ENCODE measurements around the gene PPM1F. TPM values are rescaled to one million over a fixed set of nuclear protein-coding genes. Genes with fewer than 3 reads are reported as not detected.

Gene PPM1F
- total RNA-seq, 1 experiment from 2014 or later, result 28.6 TPM

DNA sequence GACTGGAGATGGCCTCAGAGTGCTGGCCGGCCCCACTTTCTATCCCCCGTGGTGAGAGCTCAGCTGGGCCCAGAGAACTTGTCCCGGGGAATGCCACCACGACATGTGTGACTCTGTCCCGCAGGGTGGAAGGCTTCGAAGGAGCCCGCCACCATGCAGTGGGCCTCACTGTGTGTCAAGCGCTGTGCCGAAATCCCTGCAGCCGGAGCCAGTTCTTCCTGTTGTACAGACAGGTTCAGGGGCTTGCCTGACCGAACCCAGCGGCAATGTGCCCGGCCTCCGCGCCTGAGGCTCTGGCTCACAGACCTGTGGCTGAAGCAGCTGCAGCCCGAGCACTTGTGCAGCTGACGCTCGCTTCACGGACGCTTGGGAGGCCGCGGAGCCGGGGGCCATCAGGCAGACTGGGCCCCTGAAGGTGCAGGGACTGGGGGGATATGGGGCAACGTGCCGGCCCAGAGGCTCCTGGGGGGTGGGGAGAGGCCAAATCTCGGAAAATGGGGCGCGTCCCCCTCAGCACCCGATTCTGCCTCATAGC, 650 bp downstream of the PPM1F start:
- peak; percentile 62 for DNase-seq (ENCODE audit: low spot score)
- CTCF ChIA-PET, result interaction anchor here (0.6 to 9.1 kb wide), 30 partner anchors 9 to 310 kb away, joined by 3 to 121 read pairs (median 4); partner anchors contain the start of genes SDF2L1, TOP3B and YPEL1
- Mint-ChIP-seq H3K27me3 (ENCODE audit: low read depth) (peaks cover 26% of the 10 kb centered on the region), H3K9me3 (no peaks in the 10 kb centered on the region), H3K4me3 (peak overlapping the region; percentile 76), H3K27ac (no peak overlapping the region), H3K36me3 (no peaks in the 10 kb centered on the region), H3K4me1 (peaks cover 17% of the 10 kb centered on the region)
- ATAC-seq, result peak; percentile 54
- no peak for TF ChIP-seq ESRRA (CRISPR knock-in tag; IDR thresholded peaks at IDR 0.05; ENCODE audit: borderline replicate concordance)
- TF ChIP-seq, protein P1, sequence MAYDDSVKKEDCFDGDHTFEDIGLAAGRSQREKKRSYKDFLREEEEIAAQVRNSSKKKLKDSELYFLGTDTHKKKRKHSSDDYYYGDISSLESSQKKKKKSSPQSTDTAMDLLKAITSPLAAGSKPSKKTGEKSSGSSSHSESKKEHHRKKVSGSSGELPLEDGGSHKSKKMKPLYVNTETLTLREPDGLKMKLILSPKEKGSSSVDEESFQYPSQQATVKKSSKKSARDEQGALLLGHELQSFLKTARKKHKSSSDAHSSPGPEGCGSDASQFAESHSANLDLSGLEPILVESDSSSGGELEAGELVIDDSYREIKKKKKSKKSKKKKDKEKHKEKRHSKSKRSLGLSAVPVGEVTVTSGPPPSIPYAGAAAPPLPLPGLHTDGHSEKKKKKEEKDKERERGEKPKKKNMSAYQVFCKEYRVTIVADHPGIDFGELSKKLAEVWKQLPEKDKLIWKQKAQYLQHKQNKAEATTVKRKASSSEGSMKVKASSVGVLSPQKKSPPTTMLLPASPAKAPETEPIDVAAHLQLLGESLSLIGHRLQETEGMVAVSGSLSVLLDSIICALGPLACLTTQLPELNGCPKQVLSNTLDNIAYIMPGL (CRISPR knock-in tag; IDR thresholded peaks at IDR 0.05), result 0 out of 2 replicates have a peak, but pooled peaks have one; percentile 18
- POLR2A ChIA-PET, result no interaction called here

DNA sequence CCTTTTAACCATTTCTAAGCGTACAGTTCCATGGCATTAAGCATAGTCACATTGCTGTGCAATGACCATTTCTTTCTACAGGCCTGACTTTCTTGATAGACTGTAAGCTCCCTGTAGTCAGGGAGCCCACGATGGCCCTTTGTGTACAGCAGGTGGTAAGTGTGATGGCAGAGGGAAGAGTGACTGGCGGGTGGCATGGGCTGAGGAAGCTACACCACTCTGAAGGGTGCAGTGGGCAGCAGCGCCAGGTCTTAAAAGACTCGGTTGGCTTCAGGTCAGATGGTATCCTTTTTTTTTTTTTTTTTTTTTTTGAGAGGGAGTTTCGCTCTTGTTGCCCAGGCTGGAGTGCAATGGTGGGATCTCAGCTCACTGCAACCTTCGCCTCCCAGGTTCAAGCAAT, 1.6 kb downstream of the PPM1F start:
- Mint-ChIP-seq H3K9me3 (no peaks in the 10 kb centered on the region), H3K4me1 (peaks cover 23% of the 10 kb centered on the region), H3K36me3 (no peaks in the 10 kb centered on the region), H3K27ac (no peak overlapping the region), H3K27me3 (ENCODE audit: low read depth) (peaks cover 26% of the 10 kb centered on the region), H3K4me3 (peak overlapping the region; percentile 25; the same call in 1 of the 2 replicates)
- ATAC-seq (no peak), DNase-seq (ENCODE audit: low spot score) (no peak)
- ChIA-PET POLR2A (no interaction called here), CTCF (interaction anchor here (0.7 to 9.1 kb wide), 3 partner anchors 13 to 304 kb away, joined by 3 to 121 read pairs (median 9); no protein-coding TSS in a partner anchor)
- TF ChIP-seq IRF2 (CRISPR knock-in tag; IDR thresholded peaks at IDR 0.05; ENCODE audit: borderline replicate concordance, low read depth) (no peak), GABPB1 (CRISPR knock-in tag; IDR thresholded peaks at IDR 0.05) (no peak), ZNF219 (CRISPR knock-in tag; IDR thresholded peaks at IDR 0.05; ENCODE audit: borderline replicate concordance) (no peak), NR3C1 (CRISPR knock-in tag; conservative IDR thresholded peaks at IDR 0.05; ENCODE audit: low read depth) (no peak), NFATC4 (CRISPR knock-in tag; IDR thresholded peaks at IDR 0.05) (no peak), TCF7 (CRISPR knock-in tag; IDR thresholded peaks at IDR 0.05; ENCODE audit: low read depth) (no peak), ZNF396 (CRISPR knock-in tag; IDR thresholded peaks at IDR 0.05; ENCODE audit: borderline replicate concordance) (no peak)
- TF ChIP-seq, protein P2, sequence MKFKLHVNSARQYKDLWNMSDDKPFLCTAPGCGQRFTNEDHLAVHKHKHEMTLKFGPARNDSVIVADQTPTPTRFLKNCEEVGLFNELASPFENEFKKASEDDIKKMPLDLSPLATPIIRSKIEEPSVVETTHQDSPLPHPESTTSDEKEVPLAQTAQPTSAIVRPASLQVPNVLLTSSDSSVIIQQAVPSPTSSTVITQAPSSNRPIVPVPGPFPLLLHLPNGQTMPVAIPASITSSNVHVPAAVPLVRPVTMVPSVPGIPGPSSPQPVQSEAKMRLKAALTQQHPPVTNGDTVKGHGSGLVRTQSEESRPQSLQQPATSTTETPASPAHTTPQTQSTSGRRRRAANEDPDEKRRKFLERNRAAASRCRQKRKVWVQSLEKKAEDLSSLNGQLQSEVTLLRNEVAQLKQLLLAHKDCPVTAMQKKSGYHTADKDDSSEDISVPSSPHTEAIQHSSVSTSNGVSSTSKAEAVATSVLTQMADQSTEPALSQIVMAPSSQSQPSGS (CRISPR knock-in tag; IDR thresholded peaks at IDR 0.05; ENCODE audit: borderline replicate concordance, low read depth), result no peak
- TF ChIP-seq, protein P3, sequence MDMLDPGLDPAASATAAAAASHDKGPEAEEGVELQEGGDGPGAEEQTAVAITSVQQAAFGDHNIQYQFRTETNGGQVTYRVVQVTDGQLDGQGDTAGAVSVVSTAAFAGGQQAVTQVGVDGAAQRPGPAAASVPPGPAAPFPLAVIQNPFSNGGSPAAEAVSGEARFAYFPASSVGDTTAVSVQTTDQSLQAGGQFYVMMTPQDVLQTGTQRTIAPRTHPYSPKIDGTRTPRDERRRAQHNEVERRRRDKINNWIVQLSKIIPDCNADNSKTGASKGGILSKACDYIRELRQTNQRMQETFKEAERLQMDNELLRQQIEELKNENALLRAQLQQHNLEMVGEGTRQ (CRISPR knock-in tag; IDR thresholded peaks at IDR 0.05), result no peak
- TF ChIP-seq, protein P4, sequence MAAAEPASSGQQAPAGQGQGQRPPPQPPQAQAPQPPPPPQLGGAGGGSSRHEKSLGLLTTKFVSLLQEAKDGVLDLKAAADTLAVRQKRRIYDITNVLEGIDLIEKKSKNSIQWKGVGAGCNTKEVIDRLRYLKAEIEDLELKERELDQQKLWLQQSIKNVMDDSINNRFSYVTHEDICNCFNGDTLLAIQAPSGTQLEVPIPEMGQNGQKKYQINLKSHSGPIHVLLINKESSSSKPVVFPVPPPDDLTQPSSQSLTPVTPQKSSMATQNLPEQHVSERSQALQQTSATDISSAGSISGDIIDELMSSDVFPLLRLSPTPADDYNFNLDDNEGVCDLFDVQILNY (CRISPR knock-in tag; IDR thresholded peaks at IDR 0.05), result no peak
- TF ChIP-seq, protein P5, sequence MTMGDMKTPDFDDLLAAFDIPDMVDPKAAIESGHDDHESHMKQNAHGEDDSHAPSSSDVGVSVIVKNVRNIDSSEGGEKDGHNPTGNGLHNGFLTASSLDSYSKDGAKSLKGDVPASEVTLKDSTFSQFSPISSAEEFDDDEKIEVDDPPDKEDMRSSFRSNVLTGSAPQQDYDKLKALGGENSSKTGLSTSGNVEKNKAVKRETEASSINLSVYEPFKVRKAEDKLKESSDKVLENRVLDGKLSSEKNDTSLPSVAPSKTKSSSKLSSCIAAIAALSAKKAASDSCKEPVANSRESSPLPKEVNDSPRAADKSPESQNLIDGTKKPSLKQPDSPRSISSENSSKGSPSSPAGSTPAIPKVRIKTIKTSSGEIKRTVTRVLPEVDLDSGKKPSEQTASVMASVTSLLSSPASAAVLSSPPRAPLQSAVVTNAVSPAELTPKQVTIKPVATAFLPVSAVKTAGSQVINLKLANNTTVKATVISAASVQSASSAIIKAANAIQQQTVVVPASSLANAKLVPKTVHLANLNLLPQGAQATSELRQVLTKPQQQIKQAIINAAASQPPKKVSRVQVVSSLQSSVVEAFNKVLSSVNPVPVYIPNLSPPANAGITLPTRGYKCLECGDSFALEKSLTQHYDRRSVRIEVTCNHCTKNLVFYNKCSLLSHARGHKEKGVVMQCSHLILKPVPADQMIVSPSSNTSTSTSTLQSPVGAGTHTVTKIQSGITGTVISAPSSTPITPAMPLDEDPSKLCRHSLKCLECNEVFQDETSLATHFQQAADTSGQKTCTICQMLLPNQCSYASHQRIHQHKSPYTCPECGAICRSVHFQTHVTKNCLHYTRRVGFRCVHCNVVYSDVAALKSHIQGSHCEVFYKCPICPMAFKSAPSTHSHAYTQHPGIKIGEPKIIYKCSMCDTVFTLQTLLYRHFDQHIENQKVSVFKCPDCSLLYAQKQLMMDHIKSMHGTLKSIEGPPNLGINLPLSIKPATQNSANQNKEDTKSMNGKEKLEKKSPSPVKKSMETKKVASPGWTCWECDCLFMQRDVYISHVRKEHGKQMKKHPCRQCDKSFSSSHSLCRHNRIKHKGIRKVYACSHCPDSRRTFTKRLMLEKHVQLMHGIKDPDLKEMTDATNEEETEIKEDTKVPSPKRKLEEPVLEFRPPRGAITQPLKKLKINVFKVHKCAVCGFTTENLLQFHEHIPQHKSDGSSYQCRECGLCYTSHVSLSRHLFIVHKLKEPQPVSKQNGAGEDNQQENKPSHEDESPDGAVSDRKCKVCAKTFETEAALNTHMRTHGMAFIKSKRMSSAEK (CRISPR knock-in tag; IDR thresholded peaks at IDR 0.05; ENCODE audit: borderline replicate concordance), result no peak
- TF ChIP-seq, protein P6, sequence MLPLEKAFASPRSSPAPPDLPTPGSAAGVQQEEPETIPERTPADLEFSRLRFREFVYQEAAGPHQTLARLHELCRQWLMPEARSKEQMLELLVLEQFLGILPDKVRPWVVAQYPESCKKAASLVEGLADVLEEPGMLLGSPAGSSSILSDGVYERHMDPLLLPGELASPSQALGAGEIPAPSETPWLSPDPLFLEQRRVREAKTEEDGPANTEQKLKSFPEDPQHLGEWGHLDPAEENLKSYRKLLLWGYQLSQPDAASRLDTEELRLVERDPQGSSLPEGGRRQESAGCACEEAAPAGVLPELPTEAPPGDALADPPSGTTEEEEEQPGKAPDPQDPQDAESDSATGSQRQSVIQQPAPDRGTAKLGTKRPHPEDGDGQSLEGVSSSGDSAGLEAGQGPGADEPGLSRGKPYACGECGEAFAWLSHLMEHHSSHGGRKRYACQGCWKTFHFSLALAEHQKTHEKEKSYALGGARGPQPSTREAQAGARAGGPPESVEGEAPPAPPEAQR (CRISPR knock-in tag; IDR thresholded peaks at IDR 0.05), result no peak
- TF ChIP-seq, protein P7, sequence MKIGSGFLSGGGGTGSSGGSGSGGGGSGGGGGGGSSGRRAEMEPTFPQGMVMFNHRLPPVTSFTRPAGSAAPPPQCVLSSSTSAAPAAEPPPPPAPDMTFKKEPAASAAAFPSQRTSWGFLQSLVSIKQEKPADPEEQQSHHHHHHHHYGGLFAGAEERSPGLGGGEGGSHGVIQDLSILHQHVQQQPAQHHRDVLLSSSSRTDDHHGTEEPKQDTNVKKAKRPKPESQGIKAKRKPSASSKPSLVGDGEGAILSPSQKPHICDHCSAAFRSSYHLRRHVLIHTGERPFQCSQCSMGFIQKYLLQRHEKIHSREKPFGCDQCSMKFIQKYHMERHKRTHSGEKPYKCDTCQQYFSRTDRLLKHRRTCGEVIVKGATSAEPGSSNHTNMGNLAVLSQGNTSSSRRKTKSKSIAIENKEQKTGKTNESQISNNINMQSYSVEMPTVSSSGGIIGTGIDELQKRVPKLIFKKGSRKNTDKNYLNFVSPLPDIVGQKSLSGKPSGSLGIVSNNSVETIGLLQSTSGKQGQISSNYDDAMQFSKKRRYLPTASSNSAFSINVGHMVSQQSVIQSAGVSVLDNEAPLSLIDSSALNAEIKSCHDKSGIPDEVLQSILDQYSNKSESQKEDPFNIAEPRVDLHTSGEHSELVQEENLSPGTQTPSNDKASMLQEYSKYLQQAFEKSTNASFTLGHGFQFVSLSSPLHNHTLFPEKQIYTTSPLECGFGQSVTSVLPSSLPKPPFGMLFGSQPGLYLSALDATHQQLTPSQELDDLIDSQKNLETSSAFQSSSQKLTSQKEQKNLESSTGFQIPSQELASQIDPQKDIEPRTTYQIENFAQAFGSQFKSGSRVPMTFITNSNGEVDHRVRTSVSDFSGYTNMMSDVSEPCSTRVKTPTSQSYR (CRISPR knock-in tag; IDR thresholded peaks at IDR 0.05), result no peak
